PC-3 (cell line): ENCODE results near the gene ABCC3.

Experiments
- EZH2 ChIP-seq: fragments of 300-600 bp; sonication (generic); IDR thresholded peaks from one replicate; pipeline ENCODE4 v1.6.1; 2017; ENCODE audit warnings: antibody characterized with exemption, mild to moderate bottlenecking, low read length; ENCODE audit not compliant: unreplicated experiment
- EZH2phosphoT487 ChIP-seq: fragments of 300-600 bp; sonication (generic); IDR thresholded peaks from 2 replicates; pipeline ENCODE4 v1.6.1; 2018; ENCODE audit warnings: mild to moderate bottlenecking, antibody characterized with exemption, low read length, borderline replicate concordance
- TF ChIP-seq, protein P1 (sequence below): fragments of 300-600 bp; sonication (generic); conservative IDR thresholded peaks from 2 replicates; pipeline ENCODE4 v1.5.1; 2017; ENCODE audit warnings: antibody characterized with exemption, low read depth, mild to moderate bottlenecking, low read length

DNA sequence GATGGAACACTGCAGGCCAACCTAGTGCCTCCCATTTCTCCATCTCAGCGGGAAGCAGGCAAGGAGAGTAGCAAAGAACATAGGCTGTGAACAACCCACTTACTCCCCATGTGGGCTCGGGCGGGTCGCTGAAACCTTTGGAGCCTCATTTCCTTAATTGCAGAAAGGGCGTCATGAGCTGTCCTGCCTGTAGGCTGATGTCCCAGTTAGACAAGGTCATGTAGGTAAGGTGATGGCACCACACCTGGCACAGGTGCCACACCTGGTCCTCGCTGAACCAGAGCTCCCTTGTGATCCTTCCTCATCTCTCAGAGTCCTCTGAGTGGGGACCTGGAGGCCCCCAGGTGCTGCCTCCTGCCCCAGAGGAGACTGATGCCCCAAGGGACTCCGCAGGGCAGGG is 22.9 kb downstream of the ABCC3 start:
- TF ChIP-seq, protein P1, sequence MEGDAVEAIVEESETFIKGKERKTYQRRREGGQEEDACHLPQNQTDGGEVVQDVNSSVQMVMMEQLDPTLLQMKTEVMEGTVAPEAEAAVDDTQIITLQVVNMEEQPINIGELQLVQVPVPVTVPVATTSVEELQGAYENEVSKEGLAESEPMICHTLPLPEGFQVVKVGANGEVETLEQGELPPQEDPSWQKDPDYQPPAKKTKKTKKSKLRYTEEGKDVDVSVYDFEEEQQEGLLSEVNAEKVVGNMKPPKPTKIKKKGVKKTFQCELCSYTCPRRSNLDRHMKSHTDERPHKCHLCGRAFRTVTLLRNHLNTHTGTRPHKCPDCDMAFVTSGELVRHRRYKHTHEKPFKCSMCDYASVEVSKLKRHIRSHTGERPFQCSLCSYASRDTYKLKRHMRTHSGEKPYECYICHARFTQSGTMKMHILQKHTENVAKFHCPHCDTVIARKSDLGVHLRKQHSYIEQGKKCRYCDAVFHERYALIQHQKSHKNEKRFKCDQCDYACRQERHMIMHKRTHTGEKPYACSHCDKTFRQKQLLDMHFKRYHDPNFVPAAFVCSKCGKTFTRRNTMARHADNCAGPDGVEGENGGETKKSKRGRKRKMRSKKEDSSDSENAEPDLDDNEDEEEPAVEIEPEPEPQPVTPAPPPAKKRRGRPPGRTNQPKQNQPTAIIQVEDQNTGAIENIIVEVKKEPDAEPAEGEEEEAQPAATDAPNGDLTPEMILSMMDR: no peak
- no peak for TF ChIP-seq EZH2
- TF ChIP-seq EZH2phosphoT487: no peak
